ENCODE measurements around the gene PNPLA5.

- TF ChIP-seq EZH2 (IDR thresholded peaks at IDR 0.05; ENCODE audit: borderline replicate concordance, low read depth, low read length, severe bottlenecking) (no peak), CTCF (IDR thresholded peaks at IDR 0.05; ENCODE audit: borderline replicate concordance, extremely low read depth, low read length, poor library complexity, severe bottlenecking) (no peak)
Measured at GRCh38 chr22:43862882-43863202, 29.0 kb downstream of the PNPLA5 start.
